NCI-H2029 (cell line): ENCODE data around the gene CARD16.

Source experiments
- DNase-seq: peaks from one replicate; lab custom pipeline; 2025; lab: John Stamatoyannopoulos, UW

Gene CARD16

GRCh38 chr11:104992781-104993180 lies 52.4 kb downstream of the CARD16 start:
- DNase-seq, result no peak

GRCh38 chr11:104991994-104992393 lies 53.1 kb downstream of the CARD16 start:
- no peak for DNase-seq
